ENCODE measurements around the gene NQO2.
A peak's percentile ranks its signal among the peaks of the same experiment; 100 is the strongest.
"Not testable (repeated sequence)": the region's sequence is repeated elsewhere in the genome, so short reads cannot be mapped to it uniquely, and the experiment has no call there.

Gene NQO2

GRCh38 chr6:2990248-2990931, 9.3 kb upstream of the NQO2 start:
- DNase-seq (ENCODE audit: low spot score), result no peak
- peak overlapping the region; percentile 79 for H3K4me3 ChIP-seq

GRCh38 chr6:2990932-2991506, 8.7 kb upstream of the NQO2 start:
- peak overlapping the region; percentile 94 to 99 for H3K27ac ChIP-seq
- no peak for TF ChIP-seq CTCF (IDR thresholded peaks at IDR 0.05)
- DNase-seq (ENCODE audit: low spot score), result no peak
- peak overlapping the region; percentile 79 for H3K4me3 ChIP-seq

More at GRCh38 chr6:2990248-2990931, 9.3 kb upstream of the NQO2 start:
- no peak for TF ChIP-seq CTCF (IDR thresholded peaks at IDR 0.05)
- H3K27ac ChIP-seq, result peak overlapping the region; percentile 94 to 99

GRCh38 chr6:2992330-2992979, 7.2 kb upstream of the NQO2 start:
- DNase-seq (ENCODE audit: low spot score), result no peak
- no peak overlapping the region for H3K4me3 ChIP-seq
- TF ChIP-seq CTCF (IDR thresholded peaks at IDR 0.05), result no peak
- H3K27ac ChIP-seq, result peak overlapping the region; percentile 1 to 94

GRCh38 chr6:2993755-2994317, 5.9 kb upstream of the NQO2 start:
- no peak overlapping the region for H3K4me3 ChIP-seq
- no peak overlapping the region for H3K27ac ChIP-seq
- no peak for TF ChIP-seq CTCF (IDR thresholded peaks at IDR 0.05)
- DNase-seq (ENCODE audit: low spot score), result no peak

GRCh38 chr6:2998249-2998997, 1.3 kb upstream of the NQO2 start:
- DNase-seq (ENCODE audit: low spot score), result not testable (repeated sequence)

More at GRCh38 chr6:2998249-2998997, 1.3 kb upstream of the NQO2 start:
- peak overlapping the region; percentile 68 to 94 for H3K27ac ChIP-seq
- H3K4me3 ChIP-seq, result peak overlapping the region; percentile 85
- peak; percentile 45 for TF ChIP-seq CTCF (IDR thresholded peaks at IDR 0.05)

Measured in coronary artery (tissue), 2 donors.